K562 (cell line): ENCODE results near the gene GPATCH3. TPM values are rescaled to one million over a fixed set of nuclear protein-coding genes. Genes with fewer than 3 reads are reported as not detected.

Source experiments
- ATAC-seq: fragments of 200-7000 bp; cut with Tn5 transposase; 3 replicates; pipeline ENCODE4 v1.9.1; 2020; ENCODE audit warnings: moderate library complexity
- BruUV-seq: library from RNA; stranded (reverse); fragments of 400-500 nt; replicated peaks from 2 replicates; lab custom pipeline; 2021; lab: Mats Ljungman, UMichigan
- CTCF ChIA-PET: fragments of 300-600 bp; formaldehyde crosslinking; extraction: SDS; loops from one replicate; lab custom pipeline; 2021; ENCODE audit warnings: low intra/inter-chr PET ratio; lab: Yijun Ruan, JAX
- POLR2A ChIA-PET: fragments of 300-600, 350-650 bp; sonication (Branson Sonifier 250); formaldehyde crosslinking; extraction: SDS; loops from one replicate; lab custom pipeline; 2021; ENCODE audit warnings: antibody characterized with exemption, inconsistent platforms; lab: Yijun Ruan, JAX
- DNase-seq, 4 experiments: peaks; one replicate each; pipeline versions ENCODE4 v3.0.0 to v3.0.0-alpha.2; 2011 to 2018; ENCODE audit warnings: low spot score in 3 of 4, mixed read lengths in 3 of 4; ENCODE audit errors: extremely low read depth in 1 of 4
- FAIRE-seq: peaks from 2 replicates; lab custom pipeline; 2011; peaks lifted over from hg19 to GRCh38; lab: Jason Lieb, UNC
- H2AFZ ChIP-seq: 2 replicates; pipeline ENCODE4 v1.6.0; 2011; ENCODE audit warnings: low read depth, low read length, control low read depth, inconsistent platforms
- H3K27ac ChIP-seq: fragments of 200-600 bp; 3 replicates; pipeline ENCODE4 v1.8.0; 2011; ENCODE audit warnings: low read depth, mild to moderate bottlenecking, control low read depth, inconsistent platforms, low read length, moderate library complexity, mixed read lengths; ENCODE audit errors: extremely low read depth
- H3K27me3 ChIP-seq, 2 experiments: fragments of 300-600 bp in 1 of 2; 2 replicates in 1 of 2; 3 replicates in 1 of 2; pipeline versions ENCODE4 v1.6.0 to v1.8.0; 2011; ENCODE audit warnings: inconsistent platforms in 2 of 2, low read length in 2 of 2, mild to moderate bottlenecking in 1 of 2, mixed read lengths in 1 of 2, moderate library complexity in 1 of 2; ENCODE audit not compliant: control insufficient read depth in 2 of 2, insufficient read depth in 2 of 2
- H3K36me3 ChIP-seq: fragments of 300-600 bp; 3 replicates; pipeline ENCODE4 v1.8.0; 2011; ENCODE audit warnings: mild to moderate bottlenecking, low read length, inconsistent platforms; ENCODE audit not compliant: control insufficient read depth, insufficient read depth
- H3K4me1 ChIP-seq, 2 experiments: fragments of 200-600 bp in 1 of 2; replicated peaks in 1 of 2; 2 replicates in 1 of 2; 3 replicates in 1 of 2; pipeline versions ENCODE4 v1.5.1 to v1.8.0; 2011; ENCODE audit warnings: inconsistent platforms in 2 of 2, low read length in 2 of 2, mild to moderate bottlenecking in 1 of 2, mixed read lengths in 1 of 2, moderate library complexity in 1 of 2; ENCODE audit not compliant: control insufficient read depth in 2 of 2, insufficient read depth in 2 of 2
- H3K4me2 ChIP-seq: 2 replicates; pipeline ENCODE4 v1.6.1; 2011; ENCODE audit warnings: low read length, control low read depth, inconsistent platforms, mixed read lengths; ENCODE audit not compliant: insufficient read depth
- H3K4me3 ChIP-seq: fragments of 200-600 bp; sonication (generic), shearing (Covaris generic); 2 replicates; pipeline ENCODE4 v1.5.1; 2016; ENCODE audit warnings: control low read depth, inconsistent platforms
- H3K79me2 ChIP-seq: fragments of 200-600 bp; 3 replicates; pipeline ENCODE4 v1.8.0; 2011; ENCODE audit warnings: low read length, inconsistent platforms; ENCODE audit not compliant: control insufficient read depth, insufficient read depth
- H3K9ac ChIP-seq, 2 experiments: 2 replicates each; pipeline versions ENCODE4 v1.6.0 to v1.6.1; 2011; ENCODE audit warnings: low read depth in 2 of 2, low read length in 2 of 2, control low read depth in 1 of 2, inconsistent platforms in 1 of 2, mild to moderate bottlenecking in 1 of 2, mixed read lengths in 1 of 2; ENCODE audit not compliant: insufficient read depth in 1 of 2
- H3K9me1 ChIP-seq: one replicate; pipeline ENCODE4 v1.6.0; 2011; ENCODE audit warnings: inconsistent platforms, mild to moderate bottlenecking, low read length, moderate library complexity; ENCODE audit not compliant: control insufficient read depth, insufficient read depth
- H3K9me3 ChIP-seq: replicated peaks from 2 replicates; pipeline ENCODE4 v1.5.1; 2011; ENCODE audit warnings: low read depth, low read length, inconsistent platforms; ENCODE audit not compliant: control insufficient read depth, insufficient read depth
- H4K20me1 ChIP-seq: replicated peaks from 2 replicates; pipeline ENCODE4 v1.6.1; 2011; ENCODE audit warnings: low read length, inconsistent platforms, mixed read lengths; ENCODE audit not compliant: control insufficient read depth, insufficient read depth
- BRCA1 ChIP-seq, 2 experiments: fragments of 450-650 bp in 1 of 2; sonication (generic) in 1 of 2; formaldehyde crosslinking in 1 of 2; IDR thresholded peaks; 2 replicates each; pipeline versions ENCODE4 v1.5.0 to v1.6.1; 2017 to 2020; ENCODE audit warnings: mild to moderate bottlenecking in 1 of 2, missing genetic modification reagents in 1 of 2
- CBFB ChIP-seq: sonication (generic); formaldehyde crosslinking; IDR thresholded peaks from 2 replicates; pipeline ENCODE4 v1.4.0; 2020; ENCODE audit warnings: mild to moderate bottlenecking, missing genetic modification reagents
- DACH1 ChIP-seq: fragments of 450-650 bp; IDR thresholded peaks from 2 replicates; pipeline ENCODE4 v1.6.1; 2018; ENCODE audit not compliant: partially characterized antibody
- HMG20A ChIP-seq: fragments of 450-650 bp; formaldehyde crosslinking; conservative IDR thresholded peaks from 2 replicates; pipeline ENCODE4 v1.4.0; 2020; ENCODE audit warnings: mild to moderate bottlenecking, mixed read lengths
- MTA2 ChIP-seq: fragments of 450-650 bp; IDR thresholded peaks from 2 replicates; pipeline ENCODE4 v1.6.1; 2016; ENCODE audit warnings: low read depth
- RBM25 ChIP-seq: fragments of 200-400 bp; formaldehyde crosslinking; IDR thresholded peaks from 2 replicates; pipeline ENCODE4 v1.6.1; 2018; ENCODE audit warnings: low read length, low read depth, moderate library complexity; ENCODE audit not compliant: severe bottlenecking
- ZNF146 ChIP-seq: IDR thresholded peaks from one replicate; pipeline ENCODE4 v1.6.1; 2018; ENCODE audit warnings: missing compliant biosample characterization; ENCODE audit not compliant: unreplicated experiment
- ZNF551 ChIP-seq: fragments of 250-450 bp; sonication (Bioruptor Pico); IDR thresholded peaks from 2 replicates; pipeline ENCODE4 v1.5.0; 2021; ENCODE audit warnings: mild to moderate bottlenecking, moderate library complexity
- WGBS: fragments of 100-300 bp; shearing (Covaris generic); methylation state at CpG from one replicate; pipeline ENCODE4 v1.1.6; 2016; ENCODE audit warnings: low coverage, mixed read lengths; ENCODE audit not compliant: insufficient coverage; ENCODE audit errors: missing lambda C conversion rate; 5-methylcytosine and 5-hydroxymethylcytosine counted together
- in situ Hi-C: fragments of 300-500 bp; cut with MboI; formaldehyde crosslinking; loops from 4 replicates; pipeline ENCODE4 v1.15.0; 2018; ENCODE audit warnings: inconsistent platforms, mixed read lengths
- intact Hi-C: fragments of 100-400 bp; cut with micrococcal nuclease; formaldehyde crosslinking; loops from 2 replicates; pipeline ENCODE4 v1.14.2; 2022
- polyA plus RNA-seq, 8 experiments: library from polyadenylated mRNA; depleted of rRNA in 4 of 8; stranded (reverse) in 5 of 8; unstranded in 3 of 8; fragments of >200 nt; fragmentation: Nextera tagmentation in 2 of 8; fragmentation: Illumina TruSeq in 1 of 8; extraction: Ambion mirVana in 2 of 8; extraction: Trizol in 1 of 8; gene quantifications; 2 replicates each; pipeline versions ENCODE4 v1.2.1 to v1.2.3, GENCODE V29; 2011 to 2014; ENCODE audit warnings: inconsistent platforms in 1 of 8, missing spikeins in 1 of 8
- total RNA-seq, 7 experiments: library from RNA; depleted of rRNA in 6 of 7; stranded (reverse); fragments of >200 nt in 6 of 7; fragmentation: Illumina TruSeq in 2 of 7; extraction: Trizol in 2 of 7; gene quantifications; 2 replicates each; pipeline versions ENCODE4 v1.2.1 to v1.2.3, GENCODE V29; 2011 to 2021; ENCODE audit warnings: low replicate concordance in 1 of 7

GPATCH3 gene
- total and polyA plus RNA-seq, 9 of the 15 experiments (the other 6 are each of a cell fraction or from before 2014, with no cell fraction given): 1.6 to 23.0 (median 13.3) TPM

- 78% methylated on average over 5 of the region's 5 CpGs for WGBS
- POLR2A ChIA-PET: interaction anchor here (0.6 to 4.1 kb wide), 9 partner anchors 8 to 107 kb away, joined by 3 to 32 read pairs (median 3); partner anchors contain the start of genes GPATCH3, GPN2 and NUDC
- Histone ChIP-seq H2AFZ (peak overlapping the region; percentile 93), H3K9me3 (no peaks in the 10 kb centered on the region), H3K9ac (peak overlapping the region; percentile 64 to 85; a peak in 3 of 4 replicates), H4K20me1 (no peaks in the 10 kb centered on the region), H3K36me3 (no peaks in the 10 kb centered on the region), H3K4me3 (no peak overlapping the region), H3K27ac (peak overlapping the region; percentile 69), H3K4me1 (peaks cover 28 to 31% of the 10 kb centered on the region in 2 experiments), H3K9me1 (no peaks in the 10 kb centered on the region)
- CTCF ChIA-PET: interaction anchor here (0.6 kb wide), 1 partner anchor 200 kb away, joined by 3 read pairs; no protein-coding TSS in a partner anchor
- intact Hi-C loops (no loop called here), in situ Hi-C loops (no loop called here)
- no peak for FAIRE-seq
- peak in 1 of 4 experiments; percentile 19 for DNase-seq
- ATAC-seq: peak; percentile 5; the same call in 2 of the 3 replicates
- BruUV-seq: no TSS peak
- no peak for TF ChIP-seq CBFB (CRISPR knock-in tag)
- TF ChIP-seq BRCA1 (IDR thresholded peaks at IDR 0.05): no peak
- TF ChIP-seq BRCA1 (CRISPR knock-in tag; IDR thresholded peaks at IDR 0.05): 0 out of 2 replicates have a peak, but pooled peaks have one; percentile 35
- no peak for TF ChIP-seq ZNF551
- TF ChIP-seq HMG20A: no peak
- TF ChIP-seq MTA2: no peak
- TF ChIP-seq, all 486 proteins: peak for 1
- Histone ChIP-seq H3K4me2 (no peak overlapping the region), H3K27me3 (no peaks in the 10 kb centered on the region), H3K79me2 (no peaks in the 10 kb centered on the region)
Measured at GRCh38 chr1:26913389-26913753, 13.1 kb upstream of the GPATCH3 start.

GRCh38 chr1:26912147-26912490 lies 11.9 kb upstream of the GPATCH3 start:
- Histone ChIP-seq H2AFZ (no peak overlapping the region), H3K79me2 (no peaks in the 10 kb centered on the region), H3K4me3 (no peak overlapping the region), H3K9me3 (no peaks in the 10 kb centered on the region), H3K9me1 (no peaks in the 10 kb centered on the region), H3K4me1 (peaks cover 30 to 35% of the 10 kb centered on the region in 2 experiments), H3K36me3 (no peaks in the 10 kb centered on the region), H3K27ac (no peak overlapping the region), H3K27me3 (no peaks in the 10 kb centered on the region), H3K9ac (peak overlapping the region in 1 of 2 experiments; percentile 53; a peak in 2 of 4 replicates), H4K20me1 (no peaks in the 10 kb centered on the region), H3K4me2 (no peak overlapping the region)
- intact Hi-C loops (no loop called here), in situ Hi-C loops (no loop called here)
- CTCF ChIA-PET: no interaction called here
- no TSS peak for BruUV-seq
- FAIRE-seq (no peak), DNase-seq (no peak), ATAC-seq (no peak)
- TF ChIP-seq DACH1 (peak; percentile 20), ZNF146 (CRISPR knock-in tag) (no peak), RBM25 (peak; percentile 44)
- 26% methylated on average over 2 of the region's 2 CpGs for WGBS
- POLR2A ChIA-PET: interaction anchor here (1.6 to 4.1 kb wide), 2 partner anchors 9 to 12 kb away, joined by 11 to 32 read pairs; partner anchors contain the start of genes GPATCH3 and NUDC
